ENCODE results near the gene MAML3.

The MAML3 gene

GRCh38 chr4:139977838-139978609 lies 176.0 kb downstream of the MAML3 start:
- H2AK5ac ChIP-seq (ENCODE audit: low read length, severe bottlenecking) = no peak overlapping the region
- H2AFZ ChIP-seq (ENCODE audit: low read depth, low read length) = no peak overlapping the region
- 93% methylated on average over 3 of the region's 3 CpGs for WGBS
- no peak overlapping the region for H2BK15ac ChIP-seq (ENCODE audit: low read depth, poor library complexity, severe bottlenecking)
- H3K4me3 ChIP-seq (ENCODE audit: insufficient read depth in 1 of 2, low read depth in 1 of 2, low read length in 2 of 2) = no peak overlapping the region
- H4K8ac ChIP-seq (ENCODE audit: low read length) = no peak overlapping the region
- H3K27ac ChIP-seq (ENCODE audit: low read length, poor library complexity, severe bottlenecking) = no peak overlapping the region
- H3K36me3 ChIP-seq (ENCODE audit: control insufficient read depth in 1 of 2, insufficient read depth in 2 of 2, low read depth in 1 of 2, low read length in 2 of 2) = peaks cover 0 to 3% of the 10 kb centered on the region in 2 experiments
- H2BK120ac ChIP-seq (ENCODE audit: low read depth, low read length) = no peak overlapping the region
- peaks cover 7% of the 10 kb centered on the region for H3K79me1 ChIP-seq (replicated peaks; ENCODE audit: low read length, poor library complexity, severe bottlenecking)
- no peak overlapping the region for H3K4ac ChIP-seq (ENCODE audit: low read depth in 1 of 2, low read length in 2 of 2)
- H2BK5ac ChIP-seq (ENCODE audit: low read depth, low read length, poor library complexity, severe bottlenecking) = no peak overlapping the region
- no peak overlapping the region for H3K4me2 ChIP-seq (ENCODE audit: low read length, poor library complexity, severe bottlenecking)
- H3K4me1 ChIP-seq (ENCODE audit: control insufficient read depth, insufficient read depth, low read depth, low read length) = no peaks in the 10 kb centered on the region
- no peaks in the 10 kb centered on the region for H3K9me3 ChIP-seq (ENCODE audit: control insufficient read depth, low read length)
- DNase-seq = no peak
- H3K27me3 ChIP-seq (ENCODE audit: control insufficient read depth in 1 of 2, insufficient read depth in 1 of 2, low read length in 2 of 2) = no peaks in the 10 kb centered on the region
- H3K18ac ChIP-seq (ENCODE audit: low read depth in 1 of 2, low read length in 2 of 2) = no peak overlapping the region
- no peak overlapping the region for H3K9ac ChIP-seq (ENCODE audit: low read length)
- H4K91ac ChIP-seq (ENCODE audit: low read length) = no peak overlapping the region
- no peak overlapping the region for H2BK12ac ChIP-seq (ENCODE audit: low read length in 2 of 2)
- no peak overlapping the region for H3K23ac ChIP-seq (ENCODE audit: low read length in 2 of 2)
- no peak overlapping the region for H3K14ac ChIP-seq (ENCODE audit: low read length in 2 of 2)

- H3K14ac ChIP-seq (ENCODE audit: low read length in 2 of 2) = no peak overlapping the region
- no peak overlapping the region for H2BK12ac ChIP-seq (ENCODE audit: low read length in 2 of 2)
- H2AK5ac ChIP-seq (ENCODE audit: low read length, severe bottlenecking) = no peak overlapping the region
- no peak overlapping the region for H3K23ac ChIP-seq (ENCODE audit: low read length in 2 of 2)
- 0% methylated on average over 1 of the region's 1 CpG for WGBS
- H3K27ac ChIP-seq (ENCODE audit: low read length, poor library complexity, severe bottlenecking) = no peak overlapping the region
- no peak overlapping the region for H4K8ac ChIP-seq (ENCODE audit: low read length)
- no peak overlapping the region for H2BK120ac ChIP-seq (ENCODE audit: low read depth, low read length)
- no peaks in the 10 kb centered on the region for H3K27me3 ChIP-seq (ENCODE audit: control insufficient read depth in 1 of 2, insufficient read depth in 1 of 2, low read length in 2 of 2)
- H3K9me3 ChIP-seq (ENCODE audit: control insufficient read depth, low read length) = no peaks in the 10 kb centered on the region
- H2BK5ac ChIP-seq (ENCODE audit: low read depth, low read length, poor library complexity, severe bottlenecking) = no peak overlapping the region
- no peak overlapping the region for H2BK15ac ChIP-seq (ENCODE audit: low read depth, poor library complexity, severe bottlenecking)
- H2AFZ ChIP-seq (ENCODE audit: low read depth, low read length) = no peak overlapping the region
- no peak overlapping the region for H3K4ac ChIP-seq (ENCODE audit: low read depth in 1 of 2, low read length in 2 of 2)
- peaks cover 0 to 3% of the 10 kb centered on the region in 2 experiments for H3K36me3 ChIP-seq (ENCODE audit: control insufficient read depth in 1 of 2, insufficient read depth in 2 of 2, low read depth in 1 of 2, low read length in 2 of 2)
- H3K79me1 ChIP-seq (replicated peaks; ENCODE audit: low read length, poor library complexity, severe bottlenecking) = peaks cover 8% of the 10 kb centered on the region
- no peak overlapping the region for H4K91ac ChIP-seq (ENCODE audit: low read length)
- peak overlapping the region in 1 of 2 experiments; percentile 55 for H3K18ac ChIP-seq (ENCODE audit: low read depth in 1 of 2, low read length in 2 of 2)
- peak; percentile 67 for DNase-seq
- H3K9ac ChIP-seq (ENCODE audit: low read length) = peak overlapping the region; percentile 57
- no peak overlapping the region for H3K4me3 ChIP-seq (ENCODE audit: insufficient read depth in 1 of 2, low read depth in 1 of 2, low read length in 2 of 2)
- no peaks in the 10 kb centered on the region for H3K4me1 ChIP-seq (ENCODE audit: control insufficient read depth, insufficient read depth, low read depth, low read length)
- no peak overlapping the region for H3K4me2 ChIP-seq (ENCODE audit: low read length, poor library complexity, severe bottlenecking)
Measured at GRCh38 chr4:139975830-139976272, 178.1 kb downstream of the MAML3 start.

- no peak for DNase-seq
- Histone ChIP-seq H3K4me2 (ENCODE audit: low read length, poor library complexity, severe bottlenecking) (no peak overlapping the region), H2BK12ac (ENCODE audit: low read length in 2 of 2) (no peak overlapping the region)
Measured at GRCh38 chr4:139973616-139974015, 180.4 kb downstream of the MAML3 start.

GRCh38 chr4:139973015-139973414 lies 181.0 kb downstream of the MAML3 start:
- Histone ChIP-seq H3K9ac (ENCODE audit: low read length) (peak overlapping the region; percentile 38), H2AK5ac (ENCODE audit: low read length, severe bottlenecking) (no peak overlapping the region), H4K8ac (ENCODE audit: low read length) (no peak overlapping the region), H3K4me3 (ENCODE audit: insufficient read depth in 1 of 2, low read depth in 1 of 2, low read length in 2 of 2) (peak overlapping the region in 1 of 2 experiments; percentile 18), H3K23ac (ENCODE audit: low read length in 2 of 2) (no peak overlapping the region), H2BK120ac (ENCODE audit: low read depth, low read length) (no peak overlapping the region), H2BK5ac (ENCODE audit: low read depth, low read length, poor library complexity, severe bottlenecking) (no peak overlapping the region), H3K4me2 (ENCODE audit: low read length, poor library complexity, severe bottlenecking) (no peak overlapping the region), H2AFZ (ENCODE audit: low read depth, low read length) (no peak overlapping the region), H3K4ac (ENCODE audit: low read depth in 1 of 2, low read length in 2 of 2) (no peak overlapping the region), H3K36me3 (ENCODE audit: control insufficient read depth in 1 of 2, insufficient read depth in 2 of 2, low read depth in 1 of 2, low read length in 2 of 2) (no peaks in the 10 kb centered on the region), H4K91ac (ENCODE audit: low read length) (no peak overlapping the region), H3K27me3 (ENCODE audit: control insufficient read depth in 1 of 2, insufficient read depth in 1 of 2, low read length in 2 of 2) (no peaks in the 10 kb centered on the region), H2BK15ac (ENCODE audit: low read depth, poor library complexity, severe bottlenecking) (no peak overlapping the region), H3K27ac (ENCODE audit: low read length, poor library complexity, severe bottlenecking) (peak overlapping the region; percentile 46), H3K18ac (ENCODE audit: low read depth in 1 of 2, low read length in 2 of 2) (no peak overlapping the region), H3K9me3 (ENCODE audit: control insufficient read depth, low read length) (no peaks in the 10 kb centered on the region), H3K14ac (ENCODE audit: low read length in 2 of 2) (no peak overlapping the region), H2BK12ac (ENCODE audit: low read length in 2 of 2) (no peak overlapping the region), H3K4me1 (ENCODE audit: control insufficient read depth, insufficient read depth, low read depth, low read length) (no peaks in the 10 kb centered on the region), H3K79me1 (replicated peaks; ENCODE audit: low read length, poor library complexity, severe bottlenecking) (peaks cover 11% of the 10 kb centered on the region)
- WGBS = 67% methylated on average over 3 of the region's 3 CpGs
- no peak for DNase-seq

More at GRCh38 chr4:139973616-139974015, 180.4 kb downstream of the MAML3 start:
- Histone ChIP-seq H2BK120ac (ENCODE audit: low read depth, low read length) (no peak overlapping the region), H4K8ac (ENCODE audit: low read length) (no peak overlapping the region), H3K27ac (ENCODE audit: low read length, poor library complexity, severe bottlenecking) (peak overlapping the region; percentile 46), H3K4me3 (ENCODE audit: insufficient read depth in 1 of 2, low read depth in 1 of 2, low read length in 2 of 2) (peak overlapping the region in 1 of 2 experiments; percentile 18), H4K91ac (ENCODE audit: low read length) (no peak overlapping the region), H2AFZ (ENCODE audit: low read depth, low read length) (no peak overlapping the region), H2AK5ac (ENCODE audit: low read length, severe bottlenecking) (no peak overlapping the region), H2BK5ac (ENCODE audit: low read depth, low read length, poor library complexity, severe bottlenecking) (no peak overlapping the region), H3K9ac (ENCODE audit: low read length) (peak overlapping the region; percentile 38), H3K18ac (ENCODE audit: low read depth in 1 of 2, low read length in 2 of 2) (no peak overlapping the region), H3K14ac (ENCODE audit: low read length in 2 of 2) (no peak overlapping the region), H3K4me1 (ENCODE audit: control insufficient read depth, insufficient read depth, low read depth, low read length) (no peaks in the 10 kb centered on the region), H3K27me3 (ENCODE audit: control insufficient read depth in 1 of 2, insufficient read depth in 1 of 2, low read length in 2 of 2) (no peaks in the 10 kb centered on the region), H3K23ac (ENCODE audit: low read length in 2 of 2) (no peak overlapping the region), H2BK15ac (ENCODE audit: low read depth, poor library complexity, severe bottlenecking) (no peak overlapping the region), H3K79me1 (replicated peaks; ENCODE audit: low read length, poor library complexity, severe bottlenecking) (peaks cover 11% of the 10 kb centered on the region), H3K36me3 (ENCODE audit: control insufficient read depth in 1 of 2, insufficient read depth in 2 of 2, low read depth in 1 of 2, low read length in 2 of 2) (no peaks in the 10 kb centered on the region), H3K9me3 (ENCODE audit: control insufficient read depth, low read length) (no peaks in the 10 kb centered on the region), H3K4ac (ENCODE audit: low read depth in 1 of 2, low read length in 2 of 2) (no peak overlapping the region)

Measured in mesenchymal stem cell (in vitro differentiated cells and primary cell).